Activated CD4-positive, alpha-beta T cell treated with anti-CD3 and anti-CD28 coated beads for 48 hours (primary cell): ENCODE results near the gene COL4A1.
A peak's percentile ranks its signal among the peaks of the same experiment; 100 is the strongest.

Source experiments
- DNase-seq: peaks from one replicate; pipeline ENCODE4 v3.0.0-alpha.2; 2020

COL4A1 gene

DNA sequence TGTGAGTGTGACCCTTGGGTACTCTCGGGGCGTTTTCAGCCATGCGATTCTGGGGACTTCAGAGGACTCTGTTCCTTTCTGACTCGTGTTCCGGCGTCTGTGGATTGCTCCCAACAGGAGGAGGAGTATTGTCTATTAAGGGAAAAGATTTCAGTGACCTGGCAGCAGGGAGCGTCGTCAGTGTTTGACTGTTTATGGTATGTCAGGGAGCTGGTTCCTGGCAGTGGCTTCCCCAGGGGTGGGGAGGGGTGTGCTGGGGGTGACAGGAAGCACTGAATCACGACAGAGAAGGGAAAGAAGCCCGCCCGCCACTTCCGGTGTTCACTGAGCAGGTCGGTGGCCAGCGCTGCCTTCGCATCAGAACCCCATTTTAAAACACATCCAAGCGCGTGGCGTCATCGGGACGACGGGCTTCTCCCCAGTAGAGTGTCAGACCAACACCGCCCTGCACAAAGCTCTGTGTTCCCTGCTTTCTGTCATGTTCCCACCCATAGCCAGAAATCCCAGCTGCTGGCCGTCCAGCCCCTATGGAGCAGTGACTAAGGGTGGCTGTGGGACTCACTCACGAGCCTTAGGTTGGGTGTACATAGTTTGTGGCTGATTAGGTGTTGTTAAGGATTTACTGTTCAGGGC, 34.0 kb upstream of the COL4A1 start:
- DNase-seq = peak; percentile 79

DNA sequence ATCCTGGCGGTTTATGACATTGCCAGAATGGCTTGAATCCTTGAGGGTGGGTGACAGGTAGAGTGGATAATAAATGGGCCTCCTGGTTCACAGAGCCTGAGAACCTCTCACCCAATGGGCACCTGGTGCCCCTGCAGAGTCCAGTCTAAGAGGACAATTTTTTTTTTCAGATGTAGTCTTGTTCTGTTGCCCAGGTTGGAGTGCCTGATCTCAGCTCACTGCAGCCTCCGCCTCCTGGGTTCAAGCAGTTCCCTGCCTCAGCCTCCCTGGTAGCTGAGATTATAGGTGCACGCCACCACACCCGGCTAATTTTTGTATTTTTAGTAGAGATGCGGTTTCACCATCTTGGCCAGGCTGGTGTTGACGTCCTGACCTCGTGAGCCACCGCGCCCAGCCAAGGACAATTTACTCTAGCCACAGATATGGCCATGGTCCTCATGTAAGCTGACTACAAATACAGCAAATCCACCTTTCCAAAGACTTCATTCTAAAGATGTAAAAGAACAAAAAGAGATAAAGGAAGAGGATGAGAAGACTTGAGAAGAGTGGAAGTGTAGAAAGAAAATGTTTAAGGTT, 33.1 kb upstream of the COL4A1 start:
- no peak for DNase-seq

DNA sequence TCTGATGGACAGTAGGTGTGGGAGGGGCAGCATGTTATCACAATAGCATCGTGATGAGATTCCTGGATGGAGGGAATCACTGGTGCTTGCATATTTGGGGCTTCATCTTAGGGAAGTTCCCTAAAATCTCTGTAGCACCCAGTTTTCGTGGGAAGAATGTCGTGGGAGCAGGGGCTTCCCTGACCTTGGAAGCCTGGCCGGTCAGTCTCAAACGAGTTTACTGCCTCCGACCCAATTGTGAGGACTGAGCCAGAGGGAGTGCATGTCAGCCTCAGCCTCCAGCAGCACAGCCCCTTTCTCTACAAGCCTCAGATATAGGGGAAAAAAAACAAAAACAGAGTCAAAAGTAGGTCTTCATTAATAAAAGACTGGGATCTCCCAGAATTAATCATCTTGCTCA, 32.3 kb upstream of the COL4A1 start:
- no peak for DNase-seq

DNA sequence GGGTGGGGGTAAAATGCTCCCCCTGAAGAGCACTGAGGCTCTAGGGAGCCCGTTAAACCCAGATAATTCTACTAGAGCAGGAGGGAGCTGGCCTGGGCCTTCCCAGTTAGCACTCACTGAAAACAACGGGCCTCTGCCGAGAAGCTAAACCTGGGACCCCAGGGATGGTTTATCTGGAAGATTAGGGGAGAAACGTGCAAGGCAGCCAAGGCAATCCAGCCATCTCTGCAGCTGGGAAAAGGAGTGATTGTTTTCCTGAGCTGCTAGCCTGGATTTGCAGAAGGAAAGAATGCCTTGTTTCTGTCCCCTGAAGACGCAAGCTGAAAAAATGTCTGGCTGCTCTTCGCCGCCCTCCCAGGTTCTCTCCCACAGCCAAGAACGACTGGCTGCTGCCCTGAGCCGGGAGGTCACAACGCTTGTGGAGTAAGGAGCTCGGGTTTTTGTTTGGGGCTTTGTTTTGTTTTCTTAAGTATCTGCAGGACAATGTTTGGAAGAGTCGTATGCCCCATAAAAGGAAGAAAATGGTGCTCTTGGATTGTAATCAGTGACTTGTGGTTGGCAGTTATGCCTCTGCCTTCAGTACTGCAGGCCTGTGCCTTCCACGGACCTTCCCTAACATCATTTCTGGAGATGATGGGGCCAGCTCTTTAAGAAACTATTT, 31.6 kb upstream of the COL4A1 start:
- DNase-seq = no peak

- DNase-seq = no peak
These were observed 30.3 kb upstream of the COL4A1 start for GRCh38 chr13:110337247-110337646.

DNA sequence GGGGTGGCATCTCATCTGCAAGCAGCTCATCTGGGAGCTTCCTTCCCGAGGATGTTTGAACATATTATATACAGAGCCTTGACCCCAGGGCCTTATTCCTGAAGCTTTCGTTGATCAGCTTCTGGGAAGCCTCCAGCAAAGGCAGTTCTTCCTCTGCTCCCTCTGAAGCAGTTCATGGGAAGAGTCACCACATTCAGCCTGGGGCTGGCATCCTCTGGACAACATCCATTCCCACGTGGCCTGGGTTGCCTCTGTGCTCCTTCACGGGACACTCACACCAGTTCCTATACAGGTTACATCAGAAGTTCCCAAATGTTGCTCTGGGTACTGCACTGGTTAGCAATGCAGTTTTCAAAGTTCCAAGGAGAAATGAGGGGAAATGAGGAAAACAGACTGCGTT, 29.7 kb upstream of the COL4A1 start:
- DNase-seq = no peak

DNA sequence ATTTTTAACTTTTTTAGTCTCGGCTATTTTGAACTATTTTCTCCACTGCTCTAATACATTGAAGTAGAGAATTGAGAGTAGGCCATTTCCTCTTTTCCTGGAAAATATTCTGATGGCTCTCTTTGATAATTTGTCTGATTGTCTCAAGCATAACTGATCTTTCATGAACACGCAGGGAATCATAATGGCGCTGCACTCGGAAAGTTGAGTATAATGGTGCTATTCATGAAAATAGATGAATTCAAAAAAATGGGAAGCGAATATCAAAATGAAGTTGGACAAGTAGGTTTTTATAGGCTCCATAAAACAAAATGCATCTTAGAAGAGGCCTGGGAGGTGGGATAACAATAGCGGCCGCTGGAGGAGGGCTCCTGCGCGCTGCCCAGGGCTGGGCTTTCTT, 29.2 kb upstream of the COL4A1 start:
- no peak for DNase-seq

DNA sequence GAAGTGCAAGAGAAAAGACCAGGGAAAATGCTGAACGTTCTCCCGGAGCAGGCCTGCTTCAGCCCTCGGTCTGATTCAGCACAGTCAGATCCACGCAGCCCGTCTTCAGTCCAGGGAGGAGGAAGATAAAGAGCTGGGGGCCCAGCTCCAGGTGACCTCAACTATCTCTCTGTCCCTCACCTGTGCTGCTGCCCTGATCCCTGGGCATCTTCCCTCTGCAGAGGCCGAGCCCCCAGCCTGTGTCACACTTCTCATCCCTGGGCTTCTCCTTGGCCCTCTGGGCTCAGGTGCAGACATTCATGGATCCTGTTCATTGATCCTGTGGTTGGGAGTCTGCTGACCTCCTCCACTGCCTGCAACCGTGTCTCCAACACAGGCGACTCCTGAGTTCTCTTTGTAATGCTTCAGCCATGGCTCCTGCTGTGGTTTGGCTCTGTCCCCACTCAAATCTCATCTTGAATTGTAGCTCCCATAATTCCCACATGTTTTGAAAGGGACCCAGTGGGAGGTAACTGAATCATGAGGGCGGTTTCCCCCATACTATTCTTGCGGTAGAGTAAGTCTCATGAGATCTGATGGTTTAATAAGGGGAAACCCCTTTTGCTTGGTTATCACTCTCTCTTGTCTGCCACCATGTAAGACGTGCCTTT, 28.0 kb upstream of the COL4A1 start:
- DNase-seq = no peak

DNA sequence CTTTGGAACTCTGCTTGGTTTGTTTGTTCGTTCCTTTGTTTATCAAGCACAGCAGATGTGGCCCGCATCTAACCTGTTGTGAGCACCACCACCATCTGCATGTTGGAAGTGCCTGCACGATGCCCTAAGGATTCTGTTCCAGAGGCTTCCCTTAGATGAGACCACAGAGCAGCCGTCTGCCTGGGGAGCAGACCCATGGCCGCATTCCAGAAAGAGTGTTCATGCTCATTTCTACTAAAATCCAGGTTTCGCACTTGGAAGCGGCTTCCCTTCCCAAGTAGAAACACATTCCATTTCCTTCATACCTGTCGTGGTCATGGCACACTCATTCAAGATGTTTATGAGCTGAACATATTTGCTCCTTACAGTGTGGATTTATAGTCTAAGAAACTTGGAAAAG, 27.3 kb upstream of the COL4A1 start:
- DNase-seq = no peak

GRCh38 chr13:110333837-110334236, 26.9 kb upstream of the COL4A1 start:
- no peak for DNase-seq

GRCh38 chr13:110332750-110333149, 25.8 kb upstream of the COL4A1 start:
- DNase-seq = no peak

DNA sequence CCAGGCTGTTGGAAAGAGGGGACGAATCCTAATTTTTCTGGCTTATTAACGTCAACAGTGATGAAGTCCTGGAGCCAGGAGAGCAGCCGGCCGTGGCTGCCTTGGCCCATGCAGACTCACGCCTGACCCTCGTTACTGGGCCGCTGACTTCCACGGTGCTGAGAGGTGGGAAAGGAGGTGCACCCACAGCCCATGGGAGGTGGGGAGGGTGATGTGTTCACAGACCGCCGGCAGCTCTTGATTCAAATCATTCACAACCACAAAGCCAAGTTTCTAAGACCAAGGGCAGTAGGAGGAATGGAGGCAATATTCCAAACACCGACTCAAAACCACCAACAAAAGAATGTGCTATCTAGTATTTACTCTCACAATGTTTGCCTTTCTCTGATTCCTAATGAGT, 24.4 kb upstream of the COL4A1 start:
- DNase-seq = no peak

DNA sequence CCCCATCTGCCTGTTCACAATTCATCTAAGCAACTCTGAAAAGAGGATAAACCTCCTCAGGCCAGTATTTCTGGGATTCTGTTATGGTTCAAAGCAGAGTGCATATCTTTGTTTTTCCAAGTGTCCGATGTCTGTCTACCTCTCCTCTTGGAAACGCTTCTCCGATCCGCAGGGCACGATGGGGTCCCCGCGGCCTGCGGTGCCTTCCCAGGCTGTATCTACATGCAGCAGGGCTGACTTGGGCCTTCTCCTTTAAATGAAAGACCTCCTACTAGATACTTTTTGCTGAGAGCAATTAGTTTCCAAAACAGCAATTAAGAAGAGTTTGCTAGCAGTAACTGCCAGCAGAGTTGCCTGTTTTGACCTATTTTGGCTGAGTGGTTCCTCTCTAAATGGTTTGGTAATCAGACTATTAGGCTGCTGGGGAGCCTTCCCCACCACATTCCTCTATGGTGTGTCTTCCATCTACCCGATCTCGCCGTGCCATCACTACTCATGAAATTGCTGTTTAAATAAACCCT, 23.6 kb upstream of the COL4A1 start:
- no peak for DNase-seq

- no peak for DNase-seq
These were observed 23.0 kb upstream of the COL4A1 start for GRCh38 chr13:110329798-110330461.

GRCh38 chr13:110329258-110329657, 22.3 kb upstream of the COL4A1 start:
- DNase-seq = no peak

GRCh38 chr13:110328573-110328972, 21.6 kb upstream of the COL4A1 start:
- no peak for DNase-seq

DNA sequence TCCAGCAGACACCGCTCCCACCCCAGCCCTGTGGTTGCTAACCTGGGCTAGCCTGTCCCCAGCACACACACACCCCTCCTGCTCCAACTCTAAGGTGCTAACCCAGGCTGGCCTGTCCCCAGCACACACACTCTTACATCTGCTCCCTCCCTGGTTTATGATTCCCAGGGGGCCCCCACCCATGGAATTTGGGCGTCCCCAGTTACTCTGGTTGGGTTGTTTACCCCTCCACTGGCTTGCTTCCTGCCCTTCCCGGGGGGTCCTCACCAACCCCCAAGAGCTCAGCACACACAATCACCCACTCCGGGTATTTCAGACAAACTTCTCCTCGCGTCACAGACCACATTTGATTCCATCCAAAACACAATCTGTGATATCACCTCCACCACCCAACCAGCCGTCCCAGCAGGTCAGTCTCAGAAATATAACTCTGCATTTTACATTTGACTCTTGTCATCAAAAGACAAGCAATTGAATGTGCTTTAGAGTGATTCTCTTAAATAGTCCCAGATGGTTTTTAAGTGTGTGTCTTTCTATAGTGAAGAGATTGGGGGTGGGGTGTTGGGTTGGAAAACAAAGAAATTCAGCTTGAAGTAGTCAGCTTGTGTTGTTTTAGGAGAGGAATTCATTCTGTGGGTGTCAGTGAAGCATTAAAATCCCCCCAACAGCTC, 20.2 kb upstream of the COL4A1 start:
- DNase-seq = no peak

DNA sequence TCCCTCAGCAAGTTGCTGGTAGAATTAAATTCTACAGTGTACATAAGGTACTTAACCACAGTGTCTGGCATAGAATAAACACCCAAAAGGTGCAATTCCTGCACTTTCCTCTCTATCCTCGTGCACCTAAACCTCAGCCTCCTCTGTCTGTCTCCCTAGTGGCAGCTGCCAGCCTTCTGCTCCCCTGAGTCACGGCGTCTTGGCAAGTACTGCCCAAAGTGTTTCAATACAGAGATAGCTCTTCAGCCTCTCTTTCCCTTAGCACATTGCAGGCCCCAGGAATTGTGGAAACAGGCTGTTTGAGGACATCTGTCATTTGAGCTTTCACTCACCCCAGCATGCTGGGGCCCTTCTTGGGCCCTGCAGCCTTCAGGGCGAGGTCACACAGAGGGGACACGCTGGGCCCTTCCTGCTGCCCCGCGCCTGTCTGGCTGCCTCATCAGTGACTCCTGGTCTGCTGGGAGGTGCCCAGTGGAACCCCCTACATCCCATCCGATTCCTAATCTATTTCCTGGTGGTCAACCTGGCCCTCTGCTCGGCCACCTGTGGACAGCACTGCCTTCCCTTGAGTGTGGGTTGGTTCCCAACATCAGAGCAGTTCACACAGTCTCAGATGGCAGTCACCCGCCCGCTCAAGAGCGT, 19.4 kb upstream of the COL4A1 start:
- DNase-seq = no peak

DNA sequence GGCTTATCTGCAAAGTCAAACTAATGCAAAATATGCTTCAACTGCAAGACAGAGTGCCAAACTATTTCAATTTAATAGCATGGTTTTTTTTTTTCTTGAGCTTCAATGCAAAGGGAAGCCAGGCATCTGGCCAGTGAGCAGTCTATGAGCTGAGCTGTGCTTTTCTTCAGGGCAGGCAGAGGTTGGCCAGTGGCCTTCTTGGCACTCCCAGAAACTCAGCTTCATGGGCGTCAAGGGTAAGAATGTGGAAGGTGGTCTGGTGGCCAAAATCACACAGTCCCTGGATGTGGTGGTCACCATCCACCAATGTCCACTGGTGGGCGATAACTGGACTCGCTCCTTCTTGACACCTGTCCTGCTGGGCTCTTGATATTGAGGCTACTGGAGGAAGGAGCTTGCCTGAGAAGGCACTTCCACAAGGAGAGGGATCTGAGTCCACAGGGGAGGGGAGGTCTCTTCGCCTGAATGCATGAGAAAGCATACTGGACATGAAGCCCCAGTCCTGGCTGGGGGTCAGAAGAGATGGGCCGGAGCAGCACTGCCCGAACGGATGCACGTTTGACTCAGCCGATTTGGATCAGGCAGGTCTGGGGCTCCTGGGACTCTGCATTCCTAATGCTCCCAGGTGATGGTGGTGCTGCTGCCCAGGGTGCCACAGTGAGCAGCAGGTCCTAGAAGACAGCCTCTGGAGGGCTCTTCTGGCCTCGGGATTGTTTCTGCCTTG, 17.2 kb upstream of the COL4A1 start:
- DNase-seq = no peak

GRCh38 chr13:110323172-110323891, 16.4 kb upstream of the COL4A1 start:
- no peak for DNase-seq

DNA sequence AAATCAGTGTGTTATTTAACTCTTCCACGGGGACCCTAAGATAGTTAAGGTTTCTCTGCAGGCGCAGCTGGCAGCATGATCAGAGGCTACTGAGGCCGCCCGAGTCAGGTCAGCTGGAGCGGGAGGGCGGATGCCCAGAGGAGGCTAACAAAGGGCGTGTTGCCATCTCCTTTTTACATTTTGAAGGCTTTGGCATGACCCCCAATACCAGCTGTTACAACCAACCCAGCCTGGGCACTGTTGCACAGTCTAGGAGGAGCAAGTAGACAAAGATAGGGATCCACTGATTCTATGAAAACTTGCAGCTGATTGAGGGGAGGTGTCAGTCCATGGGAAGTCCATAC, 15.8 kb upstream of the COL4A1 start:
- no peak for DNase-seq
